HG03460 (cell line): ENCODE measurements around the gene UNC79.

Experiments
- ATAC-seq: cut with Tn5 transposase; IDR thresholded peaks from one replicate; pipeline ENCODE4 v1.9.1; 2021; ENCODE audit not compliant: unreplicated experiment

Gene UNC79

DNA sequence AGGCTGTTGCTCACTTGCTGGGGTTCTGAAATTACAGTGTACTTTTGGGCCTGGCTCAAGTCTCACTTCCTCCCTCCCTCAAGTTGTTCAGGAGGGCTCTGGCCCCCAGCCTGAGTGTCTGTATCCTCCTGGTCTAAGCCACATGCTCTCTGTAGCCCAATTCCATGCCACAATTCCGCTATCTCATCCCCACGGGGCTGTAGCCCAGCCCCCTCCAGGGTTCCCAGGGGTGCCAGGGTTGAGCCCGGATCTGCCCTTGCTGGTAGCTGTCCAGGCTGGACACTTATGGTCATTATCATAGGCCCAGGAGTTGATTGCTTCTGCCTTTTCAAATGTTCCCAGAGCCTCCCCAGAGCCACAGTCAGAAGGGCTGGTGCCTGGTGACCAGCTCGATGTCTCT lies 292.3 kb downstream of the UNC79 start:
- no peak for ATAC-seq

DNA sequence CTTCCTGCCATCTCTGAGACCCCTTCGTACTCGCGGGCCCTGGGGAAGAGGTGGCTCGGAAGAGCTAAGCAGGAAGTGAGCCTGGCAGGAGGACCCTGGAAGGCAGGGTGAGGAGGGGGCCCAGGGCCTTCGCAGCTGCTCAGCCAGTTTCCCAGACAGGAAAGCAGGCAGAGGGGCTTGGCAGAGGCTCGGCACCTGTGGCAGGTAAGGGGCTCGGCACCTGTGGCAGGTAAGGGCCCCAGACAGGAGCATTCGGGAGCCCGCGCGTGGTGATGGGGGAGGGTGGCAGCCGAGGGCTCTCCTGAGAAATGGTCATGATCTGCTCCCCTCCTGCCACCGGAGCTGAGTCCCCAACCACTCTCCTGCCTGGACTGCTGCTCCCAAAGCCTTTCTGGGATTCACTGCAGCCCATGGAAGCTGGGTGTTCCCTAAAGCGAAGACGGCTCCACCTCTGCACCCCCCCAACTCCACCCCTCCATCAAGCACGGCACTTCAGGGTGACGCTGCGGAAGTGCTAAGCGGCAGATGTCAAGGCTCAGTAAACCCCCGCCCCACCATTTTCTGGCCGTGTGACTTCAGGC lies 294.4 kb downstream of the UNC79 start:
- no peak for ATAC-seq

DNA sequence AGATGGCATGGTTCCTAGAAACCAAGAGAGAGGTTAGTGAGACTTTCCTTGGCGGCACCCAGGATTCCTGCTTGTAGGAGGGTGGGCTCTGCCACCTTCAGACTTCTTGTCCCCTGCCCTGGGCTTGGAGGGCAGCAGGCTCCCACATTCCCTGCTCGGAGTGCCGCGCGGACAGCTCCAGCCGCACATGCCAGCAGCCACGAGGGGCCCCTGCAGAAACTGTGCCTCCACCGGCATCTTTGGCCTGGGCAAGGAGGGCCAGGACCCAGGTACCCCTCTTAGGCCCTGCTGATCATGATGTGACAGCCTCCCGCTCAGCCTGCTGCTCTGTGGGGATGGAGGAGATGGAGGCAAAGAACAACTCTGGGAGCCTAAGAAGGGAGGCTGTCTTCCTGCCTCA lies 295.3 kb downstream of the UNC79 start:
- no peak for ATAC-seq

DNA sequence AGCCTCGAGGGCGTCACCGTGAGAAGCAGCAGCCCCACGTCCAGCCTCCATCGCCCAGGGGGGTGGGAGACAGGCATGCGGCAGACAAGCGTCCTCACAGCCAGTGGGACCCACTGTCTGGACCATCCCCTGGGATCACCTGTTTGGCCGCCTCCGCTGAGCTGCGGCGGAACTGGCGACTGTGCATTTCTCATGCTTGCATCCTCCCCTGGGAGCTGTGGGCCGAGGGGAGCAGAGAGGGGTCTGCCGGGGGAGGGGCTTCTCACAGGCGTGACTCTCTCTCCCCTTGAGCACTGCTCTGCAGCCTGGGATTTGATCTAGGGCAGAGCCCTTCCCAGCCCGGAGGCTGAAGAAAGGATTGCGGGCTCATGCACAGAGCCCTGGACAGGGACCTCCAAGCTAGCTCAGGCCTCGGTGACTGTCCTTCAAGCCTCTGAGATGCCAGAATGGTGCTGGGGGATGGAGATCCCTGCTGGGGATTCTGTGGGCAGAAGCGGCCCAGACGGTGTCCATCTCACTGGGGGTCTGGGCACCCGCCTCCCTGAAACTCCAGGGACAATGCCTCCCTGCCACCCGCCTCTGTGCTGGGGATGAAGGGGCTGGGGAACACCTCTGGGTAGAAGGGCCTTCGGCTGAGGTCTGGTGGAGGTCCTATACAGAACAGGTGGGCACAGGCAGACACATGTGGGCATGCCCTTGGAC lies 296.5 kb downstream of the UNC79 start:
- no peak for ATAC-seq

DNA sequence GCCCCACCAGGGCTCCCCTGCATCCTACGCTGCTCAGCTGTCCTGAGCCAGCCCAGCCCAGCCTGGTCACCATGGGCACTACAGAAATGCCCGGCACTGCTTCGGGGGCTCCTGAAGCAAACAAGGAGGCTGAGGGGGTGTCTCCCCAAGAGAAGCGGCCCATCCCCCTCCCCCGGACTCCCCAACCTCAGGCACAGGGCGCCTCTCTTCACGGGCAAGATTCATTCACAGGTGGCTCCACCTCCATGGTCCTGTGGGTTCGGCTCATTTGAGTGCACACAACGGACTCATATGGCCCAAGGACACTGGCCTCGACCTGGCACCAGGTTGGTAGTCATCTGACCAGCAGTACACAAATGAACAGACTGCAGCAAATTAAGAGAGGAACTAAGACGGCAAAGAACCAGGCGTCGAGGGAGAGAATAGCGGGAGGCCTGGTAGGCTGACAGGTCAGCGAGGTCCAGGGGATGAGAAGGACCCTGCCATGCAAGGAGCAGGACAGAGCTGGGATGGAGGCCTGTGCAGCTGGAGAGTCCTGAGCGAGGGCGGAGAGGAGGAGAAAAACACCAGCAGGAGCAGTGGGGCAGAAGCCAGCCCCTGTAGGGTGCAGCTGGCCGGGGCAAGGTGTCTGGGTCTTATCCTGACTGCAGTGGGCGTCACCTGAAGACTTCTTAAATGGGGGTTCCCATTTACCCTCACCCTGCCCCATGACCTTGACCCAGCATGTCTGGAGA lies 297.3 kb downstream of the UNC79 start:
- ATAC-seq: no peak

DNA sequence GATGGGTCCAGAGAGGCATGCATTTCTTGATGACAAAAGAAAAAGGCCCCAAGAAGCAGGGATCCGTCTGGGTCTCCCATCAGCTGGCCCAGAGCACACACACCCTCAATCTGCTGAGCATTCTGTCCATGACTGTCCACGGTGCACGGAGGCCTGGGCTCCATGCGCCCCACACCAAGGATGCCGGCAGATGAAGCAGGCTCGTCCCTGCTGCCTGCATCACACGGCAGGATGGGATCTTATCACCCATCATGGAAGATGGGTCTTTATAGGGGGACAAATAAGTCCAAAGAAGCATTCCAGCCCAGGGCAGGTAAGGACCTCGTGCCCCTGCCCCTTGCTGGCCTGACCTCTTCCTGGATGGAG lies 297.9 kb downstream of the UNC79 start:
- no peak for ATAC-seq

DNA sequence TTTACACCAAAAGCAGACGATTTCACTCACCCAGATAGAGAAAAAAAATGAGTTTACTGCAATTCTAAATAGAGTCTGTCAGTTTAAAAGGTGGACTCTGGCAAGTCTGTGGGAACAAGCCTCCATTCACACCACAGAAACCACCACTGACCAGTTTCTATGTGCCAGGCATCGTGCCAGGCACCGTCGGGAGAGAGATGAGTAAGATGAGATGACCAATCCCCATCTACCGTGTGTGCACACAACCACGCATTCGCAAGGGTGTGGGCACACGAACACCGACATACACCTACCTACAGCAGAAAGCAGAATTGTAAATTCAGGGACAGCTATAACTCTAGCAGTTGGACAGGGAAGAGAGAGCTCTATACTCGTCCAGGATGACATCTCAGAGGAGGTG lies 299.3 kb downstream of the UNC79 start:
- no peak for ATAC-seq

DNA sequence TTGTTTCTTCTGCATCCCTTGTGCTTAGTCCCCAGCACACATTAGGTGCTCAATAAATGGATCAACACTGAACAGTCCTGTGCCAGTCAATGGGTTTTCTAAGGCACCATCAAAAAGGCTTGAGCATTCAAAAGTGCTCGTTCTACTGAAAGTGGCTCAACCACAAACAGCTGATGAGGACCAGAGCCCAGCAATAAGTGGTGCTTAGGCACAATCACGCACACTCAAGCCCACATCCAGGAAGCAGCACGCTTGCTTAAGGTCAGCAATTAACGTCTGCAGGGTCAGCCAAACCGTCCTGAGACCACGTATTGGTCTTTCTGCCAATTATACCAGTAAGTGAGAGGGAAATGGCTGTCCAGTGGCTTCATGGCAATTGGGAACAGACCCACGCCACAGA lies 301.0 kb downstream of the UNC79 start:
- ATAC-seq: no peak

DNA sequence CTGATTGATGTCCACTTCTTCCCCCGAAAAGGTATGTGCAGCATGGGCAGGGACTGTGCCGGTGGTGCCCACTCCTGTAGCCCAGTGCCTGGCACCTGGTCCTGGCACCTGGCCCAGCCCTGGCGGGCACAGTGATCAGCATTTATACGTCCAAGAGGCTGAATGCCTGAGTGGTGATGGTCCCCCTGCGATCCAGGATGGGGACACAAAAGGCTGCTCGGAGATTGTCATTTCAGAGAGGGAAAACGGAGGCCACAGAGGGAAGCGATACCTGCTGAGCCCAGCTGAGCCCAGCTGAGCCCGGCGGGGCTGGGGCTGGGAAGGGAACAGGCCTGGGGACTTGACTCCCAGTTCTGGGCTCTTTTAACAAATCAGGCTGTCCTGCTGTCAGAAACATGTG lies 301.8 kb downstream of the UNC79 start:
- ATAC-seq: no peak

DNA sequence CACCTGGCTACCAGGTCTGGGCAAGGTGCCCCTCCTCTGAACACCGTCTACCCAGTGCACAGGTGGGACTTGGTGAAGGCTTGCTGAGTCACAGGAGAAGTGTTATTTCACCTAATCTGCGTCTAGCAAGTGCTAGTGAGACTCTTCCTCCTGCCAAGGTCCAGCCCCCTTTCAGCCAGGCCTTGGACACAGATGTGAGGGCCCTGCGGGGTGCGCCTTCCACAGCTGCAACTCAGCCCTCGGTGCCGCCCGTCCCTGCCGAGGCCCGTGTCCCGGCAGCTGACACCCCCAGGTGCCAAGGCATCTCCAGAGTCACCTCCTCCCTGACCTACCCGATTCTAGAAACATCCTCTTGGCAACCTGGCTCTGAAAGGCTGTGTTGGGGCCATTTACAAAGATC lies 302.5 kb downstream of the UNC79 start:
- no peak for ATAC-seq

DNA sequence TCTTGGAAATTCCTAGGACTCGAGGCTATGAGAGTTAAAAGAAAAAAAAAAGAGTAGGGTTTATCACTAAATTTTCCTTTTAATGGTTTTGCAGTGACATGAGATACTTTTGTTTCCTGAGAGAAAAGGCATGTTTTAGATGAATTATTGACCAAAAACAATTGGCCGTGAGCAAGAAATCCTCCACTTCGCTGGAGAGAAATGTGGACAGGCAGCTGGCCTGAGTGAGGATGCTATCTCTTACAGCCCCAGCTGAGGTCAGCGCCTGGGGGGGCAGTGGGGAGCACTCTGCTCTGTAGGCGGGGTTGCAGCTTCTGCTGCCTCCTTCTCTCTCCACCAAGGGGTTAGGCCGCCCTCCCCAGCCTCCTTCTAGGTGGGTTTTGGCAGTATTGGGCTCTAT lies 302.9 kb downstream of the UNC79 start:
- no peak for ATAC-seq

DNA sequence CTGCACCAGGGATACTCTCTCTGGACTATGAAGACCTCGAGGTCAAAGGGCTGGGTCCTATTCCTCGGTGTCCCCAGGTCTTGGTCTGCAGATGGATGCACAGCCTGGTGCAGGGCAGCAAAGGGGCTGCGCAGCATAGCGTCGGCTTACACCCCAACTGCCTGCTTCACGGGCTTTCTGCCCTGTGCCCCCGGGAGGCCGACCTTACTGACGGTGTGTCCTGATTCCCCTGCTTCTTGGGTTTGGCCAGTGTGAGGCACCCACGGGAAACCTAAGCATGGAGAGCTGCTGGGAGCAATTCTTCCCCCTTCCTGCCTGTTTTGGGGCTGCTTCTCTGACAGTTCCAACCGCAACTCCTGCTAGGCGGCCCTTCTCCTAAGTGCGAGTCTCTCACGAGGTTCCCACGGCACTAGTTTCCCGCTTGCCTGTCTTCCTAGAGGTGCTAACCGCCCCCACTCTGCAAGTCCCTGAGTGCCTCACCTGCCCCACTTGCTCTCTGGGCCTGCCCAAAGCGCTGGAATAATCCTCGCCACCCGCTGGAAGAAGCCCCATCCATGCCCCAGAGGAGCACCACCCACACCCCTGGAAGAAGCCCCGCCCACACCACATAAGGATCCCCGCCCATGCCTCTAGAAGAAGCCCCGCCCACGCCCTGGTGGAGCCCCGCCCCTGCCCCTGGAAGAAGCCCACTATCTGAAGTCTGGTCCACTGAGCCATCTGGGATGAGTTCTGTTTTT lies 303.5 kb downstream of the UNC79 start:
- no peak for ATAC-seq

DNA sequence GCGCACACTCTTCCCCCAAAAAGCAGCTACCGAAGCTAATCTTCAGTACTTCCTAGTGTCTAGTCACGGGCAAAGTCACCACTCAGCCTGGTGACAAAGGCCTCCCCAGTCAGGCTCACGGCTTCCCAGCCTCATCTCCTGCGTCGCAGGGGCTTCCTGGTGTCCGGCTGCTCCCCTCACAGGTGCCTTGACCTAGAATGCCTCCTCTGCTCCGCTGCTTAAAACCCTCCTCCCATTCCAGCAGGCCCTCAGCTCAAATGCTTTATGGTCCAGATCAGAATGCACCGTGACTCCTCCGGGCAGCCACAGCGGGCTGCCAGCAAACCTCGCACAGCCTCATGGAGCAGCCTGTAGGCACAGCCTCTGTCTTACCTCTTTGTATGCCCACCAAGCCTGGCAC lies 304.5 kb downstream of the UNC79 start:
- ATAC-seq: no peak

DNA sequence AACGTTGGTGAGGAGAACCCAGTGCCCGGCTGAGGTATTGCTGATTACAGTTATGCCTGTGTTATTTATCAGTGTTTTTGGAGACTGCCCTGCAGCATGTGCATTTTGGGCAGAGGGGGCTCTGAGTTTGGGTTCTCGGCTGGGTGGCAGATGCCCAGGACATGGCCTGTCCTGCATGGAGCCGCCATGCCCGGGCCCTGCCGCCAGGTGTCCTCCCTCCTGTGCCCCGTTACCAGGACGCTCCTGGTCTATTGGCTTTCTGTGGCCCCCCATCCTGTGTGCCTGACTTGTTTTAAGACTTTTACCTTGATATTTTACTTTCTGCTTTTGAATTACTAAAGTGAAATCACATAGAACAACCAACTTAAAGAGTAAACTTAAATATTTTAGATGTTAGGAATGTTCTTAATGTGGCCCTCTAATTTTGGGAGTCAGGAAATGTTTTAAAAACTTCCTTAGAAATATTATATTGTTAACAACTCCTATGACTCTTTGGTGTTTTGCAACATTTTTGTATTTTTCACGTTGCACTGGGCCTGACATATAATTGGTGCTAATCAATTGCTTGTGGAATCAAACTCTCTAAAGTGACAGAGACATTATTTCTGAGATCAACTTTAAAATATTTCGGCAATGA lies 305.8 kb downstream of the UNC79 start:
- no peak for ATAC-seq

DNA sequence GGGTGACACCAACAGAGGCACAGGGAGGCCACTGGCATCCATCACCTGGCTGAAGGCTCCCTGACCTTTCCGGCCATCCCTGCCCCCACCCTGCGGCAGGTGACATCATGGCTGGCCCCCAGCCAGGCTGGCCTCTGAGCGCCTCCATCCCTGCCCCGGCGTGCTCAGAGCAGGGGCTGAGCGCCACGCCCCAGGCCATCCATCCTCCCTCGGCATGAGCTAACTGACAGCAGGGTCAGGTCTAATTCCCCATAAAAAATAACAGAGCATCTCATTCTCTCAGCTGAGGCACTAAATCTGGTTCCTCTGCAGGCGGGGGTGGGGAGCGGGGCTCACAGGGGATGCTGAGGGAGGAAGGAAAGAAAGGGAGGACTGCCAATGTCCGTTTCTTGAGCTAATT lies 306.9 kb downstream of the UNC79 start:
- no peak for ATAC-seq

DNA sequence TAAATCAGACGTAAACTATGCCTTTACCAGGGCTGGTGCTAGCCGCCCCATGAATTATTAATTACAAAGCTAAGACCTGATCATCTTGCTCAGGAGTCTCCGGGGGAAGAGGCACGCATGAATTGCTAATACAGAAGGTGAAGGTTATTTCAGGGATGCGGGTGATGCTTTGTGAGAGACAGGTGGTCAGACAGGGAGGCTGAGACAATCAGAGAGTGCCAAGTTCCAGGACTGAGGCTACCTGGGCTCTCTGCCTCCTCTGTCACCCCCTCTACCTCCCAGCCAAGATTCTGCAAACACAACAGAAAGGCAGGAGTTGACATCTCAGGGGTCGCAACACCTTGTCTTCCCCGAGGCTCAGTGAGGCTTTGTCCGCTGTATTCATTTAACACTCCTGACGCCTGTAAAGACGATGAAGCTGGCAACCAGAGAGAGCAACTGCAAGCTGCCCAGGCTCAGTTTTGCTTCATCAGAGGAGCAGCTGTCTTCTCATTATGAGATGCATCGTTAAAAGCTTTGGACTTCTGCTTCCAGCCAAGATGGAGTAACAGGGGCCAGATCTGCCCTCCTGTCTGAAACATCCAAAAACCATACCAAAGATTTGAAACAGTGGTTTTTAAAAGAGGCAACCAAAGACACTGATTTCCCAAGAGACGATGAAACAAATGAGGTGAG lies 311.0 kb downstream of the UNC79 start:
- no peak for ATAC-seq

DNA sequence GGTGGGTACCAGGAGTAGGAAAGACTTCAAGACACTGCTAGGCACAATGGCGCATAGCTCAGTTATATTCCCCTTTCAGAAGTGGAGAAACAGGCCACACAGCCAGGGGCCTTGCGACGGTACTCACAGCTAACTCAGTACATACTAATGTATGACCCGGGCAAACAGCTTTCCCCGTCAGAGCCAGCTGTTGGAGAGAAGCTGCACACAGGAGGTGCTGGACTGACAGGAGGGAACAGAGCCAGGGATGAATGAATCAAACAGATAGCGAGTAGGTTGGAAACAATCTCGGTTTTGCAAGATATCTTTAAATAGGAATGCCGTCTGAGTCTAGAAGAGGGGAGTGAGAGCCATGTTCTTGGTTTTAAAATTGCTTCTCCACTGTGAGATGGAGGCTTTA lies 312.0 kb downstream of the UNC79 start:
- no peak for ATAC-seq

DNA sequence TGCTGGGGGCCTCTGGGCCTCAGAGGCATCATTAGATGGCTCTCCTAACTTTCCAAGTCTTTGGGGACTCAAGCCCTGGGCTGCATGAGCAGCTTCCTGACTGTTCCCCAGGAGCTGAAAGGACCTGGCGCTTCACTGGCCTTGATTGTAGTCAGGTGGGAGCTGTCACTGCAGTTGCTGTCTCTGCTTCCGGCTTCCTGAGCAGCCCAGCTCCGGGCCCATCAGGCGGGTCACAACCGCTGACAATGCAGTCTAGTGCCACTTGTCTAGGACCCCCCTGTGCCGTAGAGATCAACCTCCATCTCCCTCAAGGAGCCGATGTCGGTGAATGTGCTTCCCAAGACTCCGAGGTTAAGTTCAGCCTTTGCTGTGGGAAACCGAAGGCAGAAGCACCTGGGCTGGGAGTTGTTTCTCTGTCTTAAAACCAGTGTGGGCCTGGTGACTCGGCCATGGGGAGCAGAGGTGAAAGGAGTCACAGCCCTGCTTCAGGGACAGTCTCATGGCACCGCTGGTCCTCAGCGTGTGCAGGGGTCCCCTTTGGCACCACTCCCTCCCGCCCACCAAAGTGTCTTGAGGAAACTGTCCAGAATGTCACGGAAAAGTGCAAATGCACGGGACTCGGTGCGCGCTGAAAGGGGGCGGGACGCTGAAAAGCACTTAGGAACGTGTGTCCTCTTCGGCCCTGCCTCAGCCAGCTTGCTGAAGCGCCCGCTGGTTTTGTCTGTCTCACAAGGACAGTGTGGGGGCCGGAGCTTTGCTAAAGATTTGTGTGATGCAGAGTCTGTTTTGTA lies 312.7 kb downstream of the UNC79 start:
- ATAC-seq: no peak

DNA sequence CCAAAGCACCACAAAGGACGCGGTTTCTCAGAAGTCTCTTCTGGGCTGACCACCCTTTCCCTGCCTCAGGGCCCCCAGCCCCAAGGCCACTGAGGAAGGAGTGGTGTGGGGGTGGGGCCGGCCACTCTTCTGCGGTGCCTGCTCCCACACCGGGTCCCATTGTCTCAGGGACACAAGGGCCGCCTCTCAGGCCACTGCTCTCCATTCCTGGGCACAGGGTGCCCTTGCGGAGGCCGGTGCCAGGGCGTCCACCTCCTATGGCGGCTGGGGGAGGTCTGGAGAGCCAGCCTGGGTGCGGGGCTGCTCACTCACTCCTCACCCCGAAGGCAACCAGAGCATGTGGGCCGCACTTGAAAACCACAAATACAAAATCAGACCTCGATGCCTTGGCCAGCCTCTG lies 313.4 kb downstream of the UNC79 start:
- ATAC-seq: no peak

DNA sequence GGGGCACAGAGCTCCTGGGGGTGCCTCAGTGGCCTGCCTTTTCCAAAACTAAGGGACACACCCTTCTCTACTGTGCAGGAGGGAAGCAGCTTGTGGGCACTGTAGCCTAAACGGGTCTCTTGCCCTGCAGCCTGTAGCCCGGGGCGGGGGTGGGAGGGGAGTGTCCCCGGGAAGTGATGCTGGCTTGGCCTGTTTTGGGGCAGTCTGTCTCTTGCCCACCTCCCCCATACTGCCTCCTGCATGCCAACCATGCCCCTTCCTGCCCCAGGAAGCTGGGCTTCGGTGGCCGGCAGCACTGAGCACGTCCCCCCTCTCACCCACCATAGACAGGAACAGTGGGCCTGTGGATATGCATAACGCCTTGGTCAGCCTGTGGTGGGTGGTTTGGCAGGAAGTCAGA lies 314.1 kb downstream of the UNC79 start:
- ATAC-seq: no peak
